T-helper 2 cell treated with Interferon-gamma antibody and Interleukin-4, amounts not matched to agents 5 μg/mL and 100 μg/mL, for 36 hours (primary cell): ENCODE data around the gene HS3ST4.

Experiments used
- DNase-seq: peaks from one replicate; pipeline ENCODE4 v3.0.0; 2021; ENCODE audit warnings: low spot score
- H3K27ac Mint-ChIP-seq: one replicate; pipeline ENCODE4 v1.8.0; 2021; ENCODE audit warnings: mild to moderate bottlenecking, mixed read lengths
- H3K27me3 Mint-ChIP-seq: one replicate; pipeline ENCODE4 v1.8.0; 2021; ENCODE audit warnings: low read depth, mixed read lengths
- H3K36me3 Mint-ChIP-seq: one replicate; pipeline ENCODE4 v1.8.0; 2021; ENCODE audit warnings: low read depth, mixed read lengths
- H3K4me1 Mint-ChIP-seq: one replicate; pipeline ENCODE4 v1.8.0; 2021; ENCODE audit warnings: low read depth, mixed read lengths
- H3K4me3 Mint-ChIP-seq: one replicate; pipeline ENCODE4 v1.8.0; 2022; ENCODE audit warnings: mild to moderate bottlenecking, moderate library complexity, mixed read lengths
- H3K9me3 Mint-ChIP-seq: one replicate; pipeline ENCODE4 v1.8.0; 2021; ENCODE audit warnings: mixed read lengths

Gene HS3ST4

DNA sequence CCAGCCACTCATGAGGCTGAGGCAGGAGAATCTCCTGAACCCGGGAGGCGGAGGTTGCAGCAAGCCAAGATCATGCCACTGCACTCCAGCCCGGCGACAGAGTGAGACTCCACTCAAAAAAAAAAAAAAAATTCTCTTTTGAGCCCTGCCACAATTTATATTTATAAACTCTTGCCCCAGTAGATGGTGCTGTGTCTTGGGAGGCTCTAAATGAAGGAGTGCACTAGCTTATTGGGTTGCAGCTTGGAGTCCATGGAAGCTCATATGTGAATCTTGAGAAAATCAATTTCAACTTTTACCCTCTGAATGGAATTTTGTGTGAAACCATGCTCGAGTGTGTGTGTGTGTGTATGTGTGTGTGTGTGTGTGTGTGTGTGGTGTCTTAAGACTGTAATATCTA, 420.1 kb downstream of the HS3ST4 start:
- no peak overlapping the region for H3K27ac Mint-ChIP-seq
- no peak for DNase-seq
- no peaks in the 10 kb centered on the region for H3K27me3 Mint-ChIP-seq
- no peaks in the 10 kb centered on the region for H3K36me3 Mint-ChIP-seq
- no peak overlapping the region for H3K4me3 Mint-ChIP-seq
- no peaks in the 10 kb centered on the region for H3K9me3 Mint-ChIP-seq
- H3K4me1 Mint-ChIP-seq, result no peaks in the 10 kb centered on the region

DNA sequence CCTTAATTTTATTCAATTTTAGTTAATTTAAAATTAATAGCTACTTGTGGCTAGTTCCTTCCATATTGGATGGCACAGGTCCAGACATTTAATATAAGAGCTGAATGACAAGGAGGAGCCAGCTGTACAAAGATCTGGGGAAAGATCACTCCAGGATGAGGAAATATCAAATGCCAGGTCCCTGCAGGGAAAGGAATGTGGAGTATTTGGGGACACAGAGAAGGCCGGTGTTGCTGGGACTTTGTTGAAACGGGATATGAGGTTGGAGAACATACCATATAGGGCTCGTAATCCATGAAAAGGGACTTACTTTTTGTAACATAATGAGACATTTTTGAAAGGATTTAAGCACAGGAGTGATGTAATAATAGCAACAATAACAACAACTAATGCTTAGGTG, 426.8 kb downstream of the HS3ST4 start:
- DNase-seq, result no peak
- Mint-ChIP-seq H3K36me3 (no peaks in the 10 kb centered on the region), H3K27me3 (no peaks in the 10 kb centered on the region)

DNA sequence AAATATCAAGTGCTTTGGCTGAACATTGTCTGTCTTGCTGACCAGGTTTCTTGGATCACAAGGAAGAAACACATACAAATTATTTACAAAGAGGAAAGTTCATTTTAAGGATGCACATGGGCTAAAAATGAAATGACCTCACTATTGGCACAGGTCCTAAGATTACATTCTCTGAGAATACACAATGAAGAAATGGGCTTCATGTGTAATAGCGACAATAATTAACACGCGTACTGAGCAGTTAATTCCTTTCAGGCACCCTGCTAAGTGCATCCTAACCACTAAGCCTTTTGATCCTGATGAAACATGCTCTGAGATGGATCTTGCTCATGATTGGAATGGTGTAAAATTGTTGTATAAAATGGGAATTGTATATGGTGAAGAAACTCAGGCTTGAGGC, 429.0 kb downstream of the HS3ST4 start:
- Mint-ChIP-seq H3K4me3 (no peak overlapping the region), H3K36me3 (no peaks in the 10 kb centered on the region), H3K4me1 (no peaks in the 10 kb centered on the region), H3K9me3 (no peaks in the 10 kb centered on the region), H3K27me3 (no peaks in the 10 kb centered on the region), H3K27ac (no peak overlapping the region)
- no peak for DNase-seq

More for the DNA sequence above, 426.8 kb downstream of the HS3ST4 start:
- no peak overlapping the region for H3K27ac Mint-ChIP-seq
- H3K9me3 Mint-ChIP-seq, result no peaks in the 10 kb centered on the region
- H3K4me3 Mint-ChIP-seq, result no peak overlapping the region
- H3K4me1 Mint-ChIP-seq, result no peaks in the 10 kb centered on the region

DNA sequence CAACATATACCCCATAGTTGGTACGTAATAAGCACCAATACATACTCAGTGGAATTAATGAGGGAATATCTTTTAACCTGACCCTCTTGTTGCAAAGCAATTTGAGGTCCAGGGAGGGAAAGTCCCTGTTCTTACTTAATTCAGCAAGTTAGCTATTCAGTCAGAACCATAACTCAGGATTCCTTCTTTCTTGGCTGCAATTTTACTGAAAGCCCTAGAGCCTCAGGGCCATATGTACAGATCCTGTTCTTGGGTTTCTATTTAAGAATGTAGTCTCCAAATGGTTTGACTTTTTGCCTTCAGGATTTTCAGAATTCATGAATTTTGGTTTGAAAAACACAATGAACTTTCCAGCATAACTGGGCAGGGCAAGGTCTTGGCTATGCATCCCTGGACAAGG, 436.5 kb downstream of the HS3ST4 start:
- no peak overlapping the region for H3K4me3 Mint-ChIP-seq
- H3K9me3 Mint-ChIP-seq, result no peaks in the 10 kb centered on the region
- H3K27ac Mint-ChIP-seq, result no peak overlapping the region
- H3K4me1 Mint-ChIP-seq, result no peaks in the 10 kb centered on the region
- no peak for DNase-seq
- no peaks in the 10 kb centered on the region for H3K36me3 Mint-ChIP-seq
- no peaks in the 10 kb centered on the region for H3K27me3 Mint-ChIP-seq

DNA sequence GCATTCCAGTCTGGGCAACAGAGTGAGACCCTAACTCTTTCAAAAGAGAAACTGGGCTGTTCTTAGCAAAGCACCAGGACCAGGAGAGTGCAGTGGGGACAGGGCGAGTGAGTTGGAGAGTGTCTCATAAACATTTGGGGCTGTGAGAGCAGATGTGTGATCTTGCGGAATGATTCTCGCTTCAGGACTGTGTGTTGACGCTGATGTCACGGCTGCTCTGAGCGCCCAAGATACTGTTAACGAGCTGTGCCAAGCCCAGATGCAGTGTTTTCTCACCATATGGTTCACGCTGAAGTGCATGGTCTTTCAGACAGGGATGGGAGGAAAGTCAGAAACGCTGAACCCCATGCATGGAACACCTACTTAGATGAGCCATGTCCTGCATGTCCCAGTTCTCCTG, 438.2 kb downstream of the HS3ST4 start:
- Mint-ChIP-seq H3K27ac (no peak overlapping the region), H3K27me3 (no peaks in the 10 kb centered on the region), H3K36me3 (no peaks in the 10 kb centered on the region), H3K4me3 (no peak overlapping the region), H3K9me3 (no peaks in the 10 kb centered on the region), H3K4me1 (no peaks in the 10 kb centered on the region)
- no peak for DNase-seq

DNA sequence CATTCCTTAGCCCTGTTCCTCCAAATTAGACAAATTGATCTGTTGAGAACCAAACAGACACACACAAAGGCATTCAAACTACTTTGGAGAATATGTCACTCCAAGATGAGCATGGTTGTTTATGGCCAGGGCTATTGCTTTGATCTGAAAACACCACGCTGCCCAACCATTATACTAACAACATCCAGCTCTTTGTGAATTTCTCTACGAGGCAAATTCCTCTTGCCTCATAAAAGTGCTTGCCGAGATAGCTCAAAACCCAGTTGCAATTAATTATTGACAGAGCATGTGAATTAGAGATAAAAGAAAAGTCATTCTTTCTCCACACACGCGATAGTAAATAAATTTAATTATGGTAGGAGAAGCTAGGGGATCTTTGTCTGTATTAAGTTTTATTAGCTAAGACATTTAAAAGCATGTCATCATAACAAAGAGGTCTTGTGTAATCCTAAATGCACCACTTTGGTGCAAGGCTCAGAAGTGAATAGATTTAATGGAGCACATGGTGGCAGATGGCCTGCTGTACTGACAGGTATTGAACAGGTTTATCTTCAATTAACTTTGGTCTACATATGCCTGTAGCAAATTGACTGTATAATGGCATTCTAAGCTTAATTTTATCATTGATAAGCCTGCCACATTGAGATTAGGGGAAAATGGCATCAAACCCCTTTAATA, 441.8 kb downstream of the HS3ST4 start:
- Mint-ChIP-seq H3K27me3 (no peaks in the 10 kb centered on the region), H3K9me3 (no peaks in the 10 kb centered on the region), H3K4me1 (no peaks in the 10 kb centered on the region), H3K27ac (no peak overlapping the region), H3K36me3 (no peaks in the 10 kb centered on the region), H3K4me3 (no peak overlapping the region)
- DNase-seq, result no peak

DNA sequence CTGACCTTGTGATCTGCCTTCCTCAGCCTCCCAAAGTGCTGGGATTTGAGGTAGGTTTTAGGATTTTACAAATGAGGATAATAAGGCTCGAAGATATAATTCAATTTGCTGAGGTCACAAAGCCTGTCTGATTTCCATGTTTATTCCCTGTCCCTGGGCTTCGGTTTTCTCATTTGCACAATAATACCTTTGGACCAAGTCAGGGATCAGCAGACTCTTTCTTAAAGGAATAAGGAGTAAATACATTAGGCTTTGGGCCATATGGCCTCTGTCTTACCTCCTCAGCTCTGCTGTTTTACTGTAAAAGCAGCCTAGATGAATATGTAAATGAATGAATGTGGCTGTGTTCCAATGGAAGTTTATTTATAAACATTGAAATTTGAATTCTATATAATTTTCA, 442.8 kb downstream of the HS3ST4 start:
- DNase-seq, result no peak
- H3K27me3 Mint-ChIP-seq, result no peaks in the 10 kb centered on the region
- no peaks in the 10 kb centered on the region for H3K36me3 Mint-ChIP-seq
- no peak overlapping the region for H3K27ac Mint-ChIP-seq
- no peaks in the 10 kb centered on the region for H3K9me3 Mint-ChIP-seq
- no peak overlapping the region for H3K4me3 Mint-ChIP-seq
- H3K4me1 Mint-ChIP-seq, result no peaks in the 10 kb centered on the region

DNA sequence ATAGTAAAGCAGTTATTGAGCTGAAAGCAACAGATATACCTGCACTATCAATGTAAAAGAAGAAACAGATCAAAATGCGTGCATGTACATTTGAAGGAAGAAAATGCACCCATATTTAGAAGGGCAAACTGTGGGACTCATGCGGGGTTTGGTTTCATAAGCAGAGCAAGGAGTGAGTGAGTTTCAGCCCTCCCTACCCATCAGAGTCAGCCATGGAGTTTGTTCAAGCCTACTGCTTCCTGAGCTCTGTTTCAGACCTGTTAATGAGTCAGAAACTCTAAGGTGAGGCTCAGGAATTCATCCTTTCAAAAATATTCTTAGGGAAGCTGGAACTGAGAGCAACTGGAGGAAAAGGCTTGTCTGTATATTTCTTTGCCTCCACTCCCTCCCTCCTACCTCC, 446.2 kb downstream of the HS3ST4 start:
- no peaks in the 10 kb centered on the region for H3K27me3 Mint-ChIP-seq
- H3K4me3 Mint-ChIP-seq, result no peak overlapping the region
- DNase-seq, result no peak
- H3K4me1 Mint-ChIP-seq, result no peaks in the 10 kb centered on the region
- H3K36me3 Mint-ChIP-seq, result no peaks in the 10 kb centered on the region
- no peak overlapping the region for H3K27ac Mint-ChIP-seq
- H3K9me3 Mint-ChIP-seq, result no peaks in the 10 kb centered on the region

- no peaks in the 10 kb centered on the region for H3K9me3 Mint-ChIP-seq
- H3K27me3 Mint-ChIP-seq, result no peaks in the 10 kb centered on the region
- no peak overlapping the region for H3K27ac Mint-ChIP-seq
- DNase-seq, result no peak
- H3K4me3 Mint-ChIP-seq, result no peak overlapping the region
- no peaks in the 10 kb centered on the region for H3K4me1 Mint-ChIP-seq
- H3K36me3 Mint-ChIP-seq, result no peaks in the 10 kb centered on the region
Observed at GRCh38 chr16:26139091-26139490, 447.3 kb downstream of the HS3ST4 start.

DNA sequence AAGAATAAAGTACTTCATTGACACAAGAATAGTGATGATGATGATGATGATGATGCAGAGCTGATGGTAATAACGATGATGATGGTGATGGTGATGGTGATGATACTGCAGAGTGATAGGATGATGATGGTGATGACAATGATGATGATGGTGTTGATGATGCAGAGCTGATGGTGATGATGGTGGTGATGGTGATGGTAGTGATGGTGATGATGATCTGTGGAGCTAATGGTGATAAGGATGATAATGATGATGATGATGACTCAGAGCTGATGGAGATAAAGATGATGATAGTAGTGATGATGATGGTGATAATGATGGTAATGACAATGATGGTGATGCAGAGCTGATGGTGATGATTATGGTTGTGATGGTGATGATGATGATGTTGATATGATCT, 448.1 kb downstream of the HS3ST4 start:
- H3K36me3 Mint-ChIP-seq, result no peaks in the 10 kb centered on the region
- H3K27me3 Mint-ChIP-seq, result no peaks in the 10 kb centered on the region
- H3K4me1 Mint-ChIP-seq, result no peaks in the 10 kb centered on the region
- no peak overlapping the region for H3K27ac Mint-ChIP-seq
- H3K9me3 Mint-ChIP-seq, result no peaks in the 10 kb centered on the region
- no peak overlapping the region for H3K4me3 Mint-ChIP-seq
- no peak for DNase-seq

DNA sequence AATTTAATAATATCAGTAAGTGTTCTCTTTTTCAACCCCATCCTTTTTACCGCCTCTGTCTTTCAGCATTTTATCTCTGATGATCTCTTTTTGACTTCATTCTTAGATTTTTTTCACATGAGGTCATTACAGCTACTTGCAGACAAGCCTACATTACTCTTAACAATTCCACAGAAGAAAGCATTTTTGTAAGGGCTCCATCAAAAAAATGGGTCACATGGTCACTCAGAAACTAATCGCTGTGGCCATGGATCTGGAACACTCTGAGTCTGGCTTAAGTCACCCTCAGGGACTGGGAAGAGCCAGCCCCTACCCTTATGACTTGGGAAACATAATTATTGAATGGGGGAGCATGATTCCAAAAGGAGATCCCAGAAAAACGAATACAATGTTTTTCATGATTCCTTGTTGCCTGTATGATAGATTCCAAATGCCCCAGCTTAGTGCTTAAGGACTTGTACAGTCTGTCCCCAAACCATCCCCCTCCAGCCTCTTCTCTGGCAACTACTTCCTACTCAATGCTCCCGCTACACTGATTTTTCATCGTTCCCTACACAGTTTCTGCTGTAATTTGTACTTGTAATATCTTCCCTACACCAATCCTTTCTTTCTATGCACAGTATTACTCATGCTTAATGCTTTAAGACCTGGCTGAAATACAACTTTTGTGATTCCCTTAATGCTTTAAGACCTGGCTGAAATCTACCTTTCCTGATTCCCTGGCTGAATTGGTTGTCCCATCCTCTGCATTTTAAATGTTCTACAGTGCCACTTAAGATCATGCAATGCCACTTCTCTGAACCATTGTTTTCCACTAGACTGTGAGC, 457.8 kb downstream of the HS3ST4 start:
- H3K9me3 Mint-ChIP-seq, result no peaks in the 10 kb centered on the region
- no peaks in the 10 kb centered on the region for H3K4me1 Mint-ChIP-seq
- no peaks in the 10 kb centered on the region for H3K36me3 Mint-ChIP-seq
- no peak for DNase-seq
- no peak overlapping the region for H3K27ac Mint-ChIP-seq
- H3K27me3 Mint-ChIP-seq, result no peaks in the 10 kb centered on the region
- no peak overlapping the region for H3K4me3 Mint-ChIP-seq

- H3K4me1 Mint-ChIP-seq, result no peaks in the 10 kb centered on the region
- no peaks in the 10 kb centered on the region for H3K9me3 Mint-ChIP-seq
Observed at GRCh38 chr16:26155221-26155620, 463.5 kb downstream of the HS3ST4 start.

DNA sequence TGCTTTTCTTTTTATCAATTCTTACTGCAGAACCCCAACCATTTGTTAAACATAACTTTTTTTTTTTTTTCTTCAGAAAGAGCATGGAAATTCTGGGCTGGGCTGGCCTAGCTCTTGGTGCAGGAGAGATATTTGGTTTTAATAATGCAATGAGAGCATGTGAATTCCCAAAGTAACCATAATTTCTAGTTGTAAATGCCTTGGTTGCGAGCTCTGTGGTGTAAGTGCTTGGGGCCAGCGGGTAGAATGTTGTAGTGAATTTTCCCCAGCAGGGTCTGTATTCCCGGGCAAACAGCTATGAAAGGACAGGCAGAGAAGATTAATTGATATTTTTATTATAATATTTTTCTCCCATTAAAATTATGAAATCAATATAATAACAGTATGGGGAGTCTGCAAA, 465.6 kb downstream of the HS3ST4 start:
- no peak for DNase-seq
- no peaks in the 10 kb centered on the region for H3K9me3 Mint-ChIP-seq
- no peaks in the 10 kb centered on the region for H3K36me3 Mint-ChIP-seq
- H3K27me3 Mint-ChIP-seq, result no peaks in the 10 kb centered on the region
- H3K27ac Mint-ChIP-seq, result no peak overlapping the region
- no peak overlapping the region for H3K4me3 Mint-ChIP-seq
- H3K4me1 Mint-ChIP-seq, result no peaks in the 10 kb centered on the region

More at GRCh38 chr16:26155221-26155620, 463.5 kb downstream of the HS3ST4 start:
- Mint-ChIP-seq H3K27ac (no peak overlapping the region), H3K36me3 (no peaks in the 10 kb centered on the region), H3K27me3 (no peaks in the 10 kb centered on the region), H3K4me3 (no peak overlapping the region)
- DNase-seq, result no peak

GRCh38 chr16:26158142-26158759, 466.5 kb downstream of the HS3ST4 start:
- Mint-ChIP-seq H3K4me1 (no peaks in the 10 kb centered on the region), H3K9me3 (no peaks in the 10 kb centered on the region), H3K27ac (no peak overlapping the region), H3K4me3 (no peak overlapping the region), H3K27me3 (no peaks in the 10 kb centered on the region), H3K36me3 (no peaks in the 10 kb centered on the region)
- DNase-seq, result no peak
